ENCODE results near the gene PGAP2. TPM values are rescaled to one million over a fixed set of nuclear protein-coding genes. Genes with fewer than 3 reads are reported as not detected.

The PGAP2 gene
- total and polyA plus RNA-seq, 2 experiments from 2014 or later: 39.3 to 43.2 TPM

- Mint-ChIP-seq H3K4me3 (no peak overlapping the region), H3K4me1 (peaks cover 24% of the 10 kb centered on the region), H3K27ac (no peak overlapping the region), H3K27me3 (ENCODE audit: insufficient read depth, low read depth, poor library complexity) (no peaks in the 10 kb centered on the region), H3K36me3 (ENCODE audit: low read depth) (no peaks in the 10 kb centered on the region), H3K9me3 (no peaks in the 10 kb centered on the region)
- Histone ChIP-seq H3K4me3 (no peak overlapping the region), H3K27ac (ENCODE audit: low read depth) (no peak overlapping the region), H4K20me1 (replicated peaks; ENCODE audit: insufficient read depth) (peaks cover 6% of the 10 kb centered on the region), H2AFZ (no peak overlapping the region), H3K4me2 (no peak overlapping the region), H3K27me3 (ENCODE audit: insufficient read depth) (no peaks in the 10 kb centered on the region), H3K4me1 (ENCODE audit: insufficient read depth) (peaks cover 24% of the 10 kb centered on the region), H3F3A (replicated peaks; ENCODE audit: low read depth) (no peaks in the 10 kb centered on the region), H3K79me2 (replicated peaks; ENCODE audit: insufficient read depth) (no peaks in the 10 kb centered on the region), H3K9me2 (ENCODE audit: insufficient read depth) (no peaks in the 10 kb centered on the region), H3K36me3 (ENCODE audit: insufficient read depth) (no peaks in the 10 kb centered on the region)
- DNase-seq (ENCODE audit: low spot score): peak; percentile 39
- no peak for ATAC-seq
- TF ChIP-seq EZH2 (IDR thresholded peaks at IDR 0.05; ENCODE audit: low read depth, unreplicated experiment): no peak
- TF ChIP-seq STAT1 (IDR thresholded peaks at IDR 0.05; ENCODE audit: unreplicated experiment): no peak
- no peak for TF ChIP-seq EZH2phosphoT487 (IDR thresholded peaks at IDR 0.05; ENCODE audit: unreplicated experiment)
- TF ChIP-seq ZNF114 (CRISPR knock-in tag; IDR thresholded peaks at IDR 0.05): no peak
- TF ChIP-seq ZNF331 (CRISPR knock-in tag; IDR thresholded peaks at IDR 0.05; ENCODE audit: low read depth): no peak
- TF ChIP-seq, protein P1, sequence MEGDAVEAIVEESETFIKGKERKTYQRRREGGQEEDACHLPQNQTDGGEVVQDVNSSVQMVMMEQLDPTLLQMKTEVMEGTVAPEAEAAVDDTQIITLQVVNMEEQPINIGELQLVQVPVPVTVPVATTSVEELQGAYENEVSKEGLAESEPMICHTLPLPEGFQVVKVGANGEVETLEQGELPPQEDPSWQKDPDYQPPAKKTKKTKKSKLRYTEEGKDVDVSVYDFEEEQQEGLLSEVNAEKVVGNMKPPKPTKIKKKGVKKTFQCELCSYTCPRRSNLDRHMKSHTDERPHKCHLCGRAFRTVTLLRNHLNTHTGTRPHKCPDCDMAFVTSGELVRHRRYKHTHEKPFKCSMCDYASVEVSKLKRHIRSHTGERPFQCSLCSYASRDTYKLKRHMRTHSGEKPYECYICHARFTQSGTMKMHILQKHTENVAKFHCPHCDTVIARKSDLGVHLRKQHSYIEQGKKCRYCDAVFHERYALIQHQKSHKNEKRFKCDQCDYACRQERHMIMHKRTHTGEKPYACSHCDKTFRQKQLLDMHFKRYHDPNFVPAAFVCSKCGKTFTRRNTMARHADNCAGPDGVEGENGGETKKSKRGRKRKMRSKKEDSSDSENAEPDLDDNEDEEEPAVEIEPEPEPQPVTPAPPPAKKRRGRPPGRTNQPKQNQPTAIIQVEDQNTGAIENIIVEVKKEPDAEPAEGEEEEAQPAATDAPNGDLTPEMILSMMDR (conservative IDR thresholded peaks at IDR 0.05; ENCODE audit: low read depth in 2 of 2): no peak
- no peak for TF ChIP-seq JUNB (IDR thresholded peaks at IDR 0.05; ENCODE audit: unreplicated experiment)
- TF ChIP-seq, protein P2, sequence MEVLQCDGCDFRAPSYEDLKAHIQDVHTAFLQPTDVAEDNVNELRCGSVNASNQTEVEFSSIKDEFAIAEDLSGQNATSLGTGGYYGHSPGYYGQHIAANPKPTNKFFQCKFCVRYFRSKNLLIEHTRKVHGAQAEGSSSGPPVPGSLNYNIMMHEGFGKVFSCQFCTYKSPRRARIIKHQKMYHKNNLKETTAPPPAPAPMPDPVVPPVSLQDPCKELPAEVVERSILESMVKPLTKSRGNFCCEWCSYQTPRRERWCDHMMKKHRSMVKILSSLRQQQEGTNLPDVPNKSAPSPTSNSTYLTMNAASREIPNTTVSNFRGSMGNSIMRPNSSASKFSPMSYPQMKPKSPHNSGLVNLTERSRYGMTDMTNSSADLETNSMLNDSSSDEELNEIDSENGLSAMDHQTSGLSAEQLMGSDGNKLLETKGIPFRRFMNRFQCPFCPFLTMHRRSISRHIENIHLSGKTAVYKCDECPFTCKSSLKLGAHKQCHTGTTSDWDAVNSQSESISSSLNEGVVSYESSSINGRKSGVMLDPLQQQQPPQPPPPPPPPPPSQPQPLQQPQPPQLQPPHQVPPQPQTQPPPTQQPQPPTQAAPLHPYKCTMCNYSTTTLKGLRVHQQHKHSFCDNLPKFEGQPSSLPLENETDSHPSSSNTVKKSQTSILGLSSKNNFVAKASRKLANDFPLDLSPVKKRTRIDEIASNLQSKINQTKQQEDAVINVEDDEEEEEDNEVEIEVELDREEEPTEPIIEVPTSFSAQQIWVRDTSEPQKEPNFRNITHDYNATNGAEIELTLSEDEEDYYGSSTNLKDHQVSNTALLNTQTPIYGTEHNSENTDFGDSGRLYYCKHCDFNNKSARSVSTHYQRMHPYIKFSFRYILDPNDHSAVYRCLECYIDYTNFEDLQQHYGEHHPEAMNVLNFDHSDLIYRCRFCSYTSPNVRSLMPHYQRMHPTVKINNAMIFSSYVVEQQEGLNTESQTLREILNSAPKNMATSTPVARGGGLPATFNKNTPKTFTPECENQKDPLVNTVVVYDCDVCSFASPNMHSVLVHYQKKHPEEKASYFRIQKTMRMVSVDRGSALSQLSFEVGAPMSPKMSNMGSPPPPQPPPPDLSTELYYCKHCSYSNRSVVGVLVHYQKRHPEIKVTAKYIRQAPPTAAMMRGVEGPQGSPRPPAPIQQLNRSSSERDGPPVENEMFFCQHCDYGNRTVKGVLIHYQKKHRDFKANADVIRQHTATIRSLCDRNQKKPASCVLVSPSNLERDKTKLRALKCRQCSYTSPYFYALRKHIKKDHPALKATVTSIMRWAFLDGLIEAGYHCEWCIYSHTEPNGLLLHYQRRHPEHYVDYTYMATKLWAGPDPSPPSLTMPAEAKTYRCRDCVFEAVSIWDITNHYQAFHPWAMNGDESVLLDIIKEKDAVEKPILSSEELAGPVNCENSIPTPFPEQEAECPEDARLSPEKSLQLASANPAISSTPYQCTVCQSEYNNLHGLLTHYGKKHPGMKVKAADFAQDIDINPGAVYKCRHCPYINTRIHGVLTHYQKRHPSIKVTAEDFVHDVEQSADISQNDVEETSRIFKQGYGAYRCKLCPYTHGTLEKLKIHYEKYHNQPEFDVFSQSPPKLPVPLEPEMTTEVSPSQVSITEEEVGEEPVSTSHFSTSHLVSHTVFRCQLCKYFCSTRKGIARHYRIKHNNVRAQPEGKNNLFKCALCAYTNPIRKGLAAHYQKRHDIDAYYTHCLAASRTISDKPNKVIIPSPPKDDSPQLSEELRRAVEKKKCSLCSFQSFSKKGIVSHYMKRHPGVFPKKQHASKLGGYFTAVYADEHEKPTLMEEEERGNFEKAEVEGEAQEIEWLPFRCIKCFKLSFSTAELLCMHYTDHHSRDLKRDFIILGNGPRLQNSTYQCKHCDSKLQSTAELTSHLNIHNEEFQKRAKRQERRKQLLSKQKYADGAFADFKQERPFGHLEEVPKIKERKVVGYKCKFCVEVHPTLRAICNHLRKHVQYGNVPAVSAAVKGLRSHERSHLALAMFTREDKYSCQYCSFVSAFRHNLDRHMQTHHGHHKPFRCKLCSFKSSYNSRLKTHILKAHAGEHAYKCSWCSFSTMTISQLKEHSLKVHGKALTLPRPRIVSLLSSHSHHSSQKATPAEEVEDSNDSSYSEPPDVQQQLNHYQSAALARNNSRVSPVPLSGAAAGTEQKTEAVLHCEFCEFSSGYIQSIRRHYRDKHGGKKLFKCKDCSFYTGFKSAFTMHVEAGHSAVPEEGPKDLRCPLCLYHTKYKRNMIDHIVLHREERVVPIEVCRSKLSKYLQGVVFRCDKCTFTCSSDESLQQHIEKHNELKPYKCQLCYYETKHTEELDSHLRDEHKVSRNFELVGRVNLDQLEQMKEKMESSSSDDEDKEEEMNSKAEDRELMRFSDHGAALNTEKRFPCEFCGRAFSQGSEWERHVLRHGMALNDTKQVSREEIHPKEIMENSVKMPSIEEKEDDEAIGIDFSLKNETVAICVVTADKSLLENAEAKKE (CRISPR knock-in tag; IDR thresholded peaks at IDR 0.05): no peak
- TF ChIP-seq REST (IDR thresholded peaks at IDR 0.05; ENCODE audit: unreplicated experiment): no peak
- TF ChIP-seq ETS1 (IDR thresholded peaks at IDR 0.05): no peak
- no peak for TF ChIP-seq POLR2AphosphoS5 (IDR thresholded peaks at IDR 0.05; ENCODE audit: low read depth)
- no peak for TF ChIP-seq CREB1 (CRISPR knock-in tag; IDR thresholded peaks at IDR 0.05; ENCODE audit: low read depth)
- TF ChIP-seq NANOG (IDR thresholded peaks at IDR 0.05; ENCODE audit: borderline replicate concordance): no peak
These were observed 57.2 kb downstream of the PGAP2 start for GRCh38 chr11:3865388-3866193.
